Activated naive CD4-positive, alpha-beta T cell treated with anti-CD3 and anti-CD28 coated beads, Interleukin-2, amount 50 U/mL, for 24 hours (primary cell): ENCODE data around the gene FAM184B.
"Not testable (repeated sequence)": the region's sequence is repeated elsewhere in the genome, so short reads cannot be mapped to it uniquely, and the experiment has no call there.

Experiments
- H3K27ac Mint-ChIP-seq: one replicate; pipeline ENCODE4 v1.8.0; 2021; ENCODE audit warnings: mild to moderate bottlenecking, mixed read lengths
- H3K27me3 Mint-ChIP-seq: one replicate; pipeline ENCODE4 v1.8.0; 2021; ENCODE audit warnings: mixed read lengths
- H3K36me3 Mint-ChIP-seq: one replicate; pipeline ENCODE4 v1.8.0; 2021; ENCODE audit warnings: mixed read lengths
- H3K4me1 Mint-ChIP-seq: one replicate; pipeline ENCODE4 v1.8.0; 2021; ENCODE audit warnings: mixed read lengths
- H3K4me3 Mint-ChIP-seq: one replicate; pipeline ENCODE4 v1.8.0; 2021; ENCODE audit warnings: mild to moderate bottlenecking, mixed read lengths
- H3K9me3 Mint-ChIP-seq: one replicate; pipeline ENCODE4 v1.8.0; 2021; ENCODE audit warnings: mixed read lengths

FAM184B gene

GRCh38 chr4:17711206-17711605 is 70.2 kb downstream of the FAM184B start:
- H3K9me3 Mint-ChIP-seq, H3K4me1 Mint-ChIP-seq, H3K27me3 Mint-ChIP-seq, H3K4me3 Mint-ChIP-seq, H3K27ac Mint-ChIP-seq, H3K36me3 Mint-ChIP-seq: not testable (repeated sequence)

- no peak overlapping the region for H3K4me3 Mint-ChIP-seq
- H3K27me3 Mint-ChIP-seq = no peaks in the 10 kb centered on the region
- no peaks in the 10 kb centered on the region for H3K9me3 Mint-ChIP-seq
- H3K27ac Mint-ChIP-seq = no peak overlapping the region
- H3K4me1 Mint-ChIP-seq = no peaks in the 10 kb centered on the region
- no peaks in the 10 kb centered on the region for H3K36me3 Mint-ChIP-seq
These were observed 71.7 kb downstream of the FAM184B start for GRCh38 chr4:17709763-17710068.

- H3K27ac Mint-ChIP-seq = no peak overlapping the region
These were observed 72.2 kb downstream of the FAM184B start for GRCh38 chr4:17708992-17709762.

GRCh38 chr4:17707671-17708070 is 73.8 kb downstream of the FAM184B start:
- Mint-ChIP-seq H3K36me3 (no peaks in the 10 kb centered on the region), H3K4me1 (no peaks in the 10 kb centered on the region), H3K27ac (no peak overlapping the region), H3K27me3 (no peaks in the 10 kb centered on the region), H3K4me3 (no peak overlapping the region), H3K9me3 (no peaks in the 10 kb centered on the region)

More at GRCh38 chr4:17708992-17709762, 72.2 kb downstream of the FAM184B start:
- Mint-ChIP-seq H3K4me3 (no peak overlapping the region), H3K27me3 (no peaks in the 10 kb centered on the region), H3K9me3 (no peaks in the 10 kb centered on the region), H3K36me3 (no peaks in the 10 kb centered on the region), H3K4me1 (no peaks in the 10 kb centered on the region)

GRCh38 chr4:17705107-17705506 is 76.3 kb downstream of the FAM184B start:
- Mint-ChIP-seq H3K4me3 (no peak overlapping the region), H3K9me3 (peaks cover 5% of the 10 kb centered on the region), H3K36me3 (no peaks in the 10 kb centered on the region), H3K27me3 (no peaks in the 10 kb centered on the region), H3K27ac (no peak overlapping the region), H3K4me1 (no peaks in the 10 kb centered on the region)

GRCh38 chr4:17704020-17704650 is 77.3 kb downstream of the FAM184B start:
- H3K36me3 Mint-ChIP-seq = peaks cover 3% of the 10 kb centered on the region
- H3K9me3 Mint-ChIP-seq = peaks cover 13% of the 10 kb centered on the region
- no peak overlapping the region for H3K27ac Mint-ChIP-seq
- H3K4me1 Mint-ChIP-seq = no peaks in the 10 kb centered on the region
- H3K27me3 Mint-ChIP-seq = peaks cover 2% of the 10 kb centered on the region
- H3K4me3 Mint-ChIP-seq = no peak overlapping the region

- H3K36me3 Mint-ChIP-seq = peaks cover 5% of the 10 kb centered on the region
- H3K4me3 Mint-ChIP-seq = no peak overlapping the region
- H3K27ac Mint-ChIP-seq = no peak overlapping the region
- no peaks in the 10 kb centered on the region for H3K4me1 Mint-ChIP-seq
- peaks cover 19% of the 10 kb centered on the region for H3K9me3 Mint-ChIP-seq
- peaks cover 2% of the 10 kb centered on the region for H3K27me3 Mint-ChIP-seq
These were observed 78.8 kb downstream of the FAM184B start for GRCh38 chr4:17702641-17703040.

GRCh38 chr4:17701882-17702281 is 79.5 kb downstream of the FAM184B start:
- Mint-ChIP-seq H3K4me3 (no peak overlapping the region), H3K27ac (no peak overlapping the region), H3K27me3 (peaks cover 2% of the 10 kb centered on the region), H3K36me3 (peaks cover 5% of the 10 kb centered on the region), H3K9me3 (peaks cover 19% of the 10 kb centered on the region), H3K4me1 (no peaks in the 10 kb centered on the region)

GRCh38 chr4:17701138-17701839 is 80.1 kb downstream of the FAM184B start:
- Mint-ChIP-seq H3K4me1 (no peaks in the 10 kb centered on the region), H3K4me3 (no peak overlapping the region), H3K27ac (no peak overlapping the region), H3K27me3 (peaks cover 2% of the 10 kb centered on the region), H3K36me3 (peaks cover 5% of the 10 kb centered on the region), H3K9me3 (peaks cover 19% of the 10 kb centered on the region)

- H3K36me3 Mint-ChIP-seq = peaks cover 5% of the 10 kb centered on the region
- H3K27ac Mint-ChIP-seq = no peak overlapping the region
- H3K4me1 Mint-ChIP-seq = no peaks in the 10 kb centered on the region
- H3K9me3 Mint-ChIP-seq = peaks cover 19% of the 10 kb centered on the region
- no peak overlapping the region for H3K4me3 Mint-ChIP-seq
- H3K27me3 Mint-ChIP-seq = peaks cover 8% of the 10 kb centered on the region
These were observed 82.0 kb downstream of the FAM184B start for GRCh38 chr4:17699380-17699779.

- peaks cover 19% of the 10 kb centered on the region for H3K9me3 Mint-ChIP-seq
These were observed 83.3 kb downstream of the FAM184B start for GRCh38 chr4:17698116-17698515.

GRCh38 chr4:17695341-17695740 is 86.1 kb downstream of the FAM184B start:
- Mint-ChIP-seq H3K27ac (no peak overlapping the region), H3K9me3 (peaks cover 17% of the 10 kb centered on the region), H3K36me3 (peaks cover 5% of the 10 kb centered on the region), H3K27me3 (peaks cover 8% of the 10 kb centered on the region), H3K4me3 (no peak overlapping the region), H3K4me1 (no peaks in the 10 kb centered on the region)

More at GRCh38 chr4:17698116-17698515, 83.3 kb downstream of the FAM184B start:
- no peak overlapping the region for H3K27ac Mint-ChIP-seq
- H3K4me3 Mint-ChIP-seq = no peak overlapping the region
- H3K36me3 Mint-ChIP-seq = peaks cover 5% of the 10 kb centered on the region
- no peaks in the 10 kb centered on the region for H3K4me1 Mint-ChIP-seq
- peaks cover 8% of the 10 kb centered on the region for H3K27me3 Mint-ChIP-seq

GRCh38 chr4:17694552-17694951 is 86.9 kb downstream of the FAM184B start:
- H3K27me3 Mint-ChIP-seq = peaks cover 8% of the 10 kb centered on the region
- no peak overlapping the region for H3K27ac Mint-ChIP-seq
- peaks cover 5% of the 10 kb centered on the region for H3K36me3 Mint-ChIP-seq
- no peak overlapping the region for H3K4me3 Mint-ChIP-seq
- H3K9me3 Mint-ChIP-seq = peaks cover 10% of the 10 kb centered on the region
- no peaks in the 10 kb centered on the region for H3K4me1 Mint-ChIP-seq

- no peaks in the 10 kb centered on the region for H3K4me1 Mint-ChIP-seq
- no peak overlapping the region for H3K27ac Mint-ChIP-seq
- H3K27me3 Mint-ChIP-seq = peaks cover 6% of the 10 kb centered on the region
- H3K9me3 Mint-ChIP-seq = no peaks in the 10 kb centered on the region
- H3K36me3 Mint-ChIP-seq = no peaks in the 10 kb centered on the region
- no peak overlapping the region for H3K4me3 Mint-ChIP-seq
These were observed 90.5 kb downstream of the FAM184B start for GRCh38 chr4:17690898-17691297.

- H3K27ac Mint-ChIP-seq = no peak overlapping the region
- H3K9me3 Mint-ChIP-seq = no peaks in the 10 kb centered on the region
- H3K27me3 Mint-ChIP-seq = peaks cover 2% of the 10 kb centered on the region
- no peaks in the 10 kb centered on the region for H3K4me1 Mint-ChIP-seq
- no peak overlapping the region for H3K4me3 Mint-ChIP-seq
- no peaks in the 10 kb centered on the region for H3K36me3 Mint-ChIP-seq
These were observed 91.3 kb downstream of the FAM184B start for GRCh38 chr4:17690135-17690534.

GRCh38 chr4:17688011-17688441 is 93.4 kb downstream of the FAM184B start:
- Mint-ChIP-seq H3K36me3 (no peaks in the 10 kb centered on the region), H3K27me3 (no peaks in the 10 kb centered on the region), H3K4me1 (no peaks in the 10 kb centered on the region), H3K9me3 (no peaks in the 10 kb centered on the region), H3K4me3 (no peak overlapping the region), H3K27ac (no peak overlapping the region)
